D721Med (cell line): ENCODE measurements around the gene TMC3.

Experiments
- DNase-seq: peaks from one replicate; pipeline ENCODE4 v3.0.0; 2011; ENCODE audit warnings: low spot score; ENCODE audit not compliant: insufficient read length
- FAIRE-seq: peaks from 2 replicates; lab custom pipeline; 2011; peaks lifted over from hg19 to GRCh38; lab: Jason Lieb, UNC
- TF ChIP-seq, protein P1 (sequence below): IDR thresholded peaks from 2 replicates; pipeline ENCODE4 v1.5.1; 2012; ENCODE audit warnings: mild to moderate bottlenecking, control low read depth; ENCODE audit not compliant: insufficient read depth; ENCODE audit errors: missing control alignments

Gene TMC3

DNA sequence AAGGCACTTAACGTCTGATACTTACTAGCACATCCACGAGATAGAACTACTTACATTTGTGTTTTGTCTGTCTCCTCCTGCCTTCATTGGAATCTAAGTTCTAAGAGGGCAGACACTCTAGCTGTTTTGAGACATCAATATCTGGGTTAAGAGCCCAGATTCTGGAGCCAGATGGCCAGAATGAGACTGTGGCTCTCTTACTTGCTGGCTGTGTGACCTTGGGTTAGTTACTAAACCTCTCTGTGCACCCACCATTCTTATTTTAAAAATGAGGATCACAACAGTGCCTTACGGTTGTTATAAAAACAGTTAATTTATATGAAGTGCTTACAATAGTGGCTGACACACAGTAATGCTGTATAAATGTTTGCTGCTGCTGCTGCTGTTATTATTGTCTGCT is 57.7 kb downstream of the TMC3 start:
- DNase-seq, result no peak
- TF ChIP-seq, protein P1, sequence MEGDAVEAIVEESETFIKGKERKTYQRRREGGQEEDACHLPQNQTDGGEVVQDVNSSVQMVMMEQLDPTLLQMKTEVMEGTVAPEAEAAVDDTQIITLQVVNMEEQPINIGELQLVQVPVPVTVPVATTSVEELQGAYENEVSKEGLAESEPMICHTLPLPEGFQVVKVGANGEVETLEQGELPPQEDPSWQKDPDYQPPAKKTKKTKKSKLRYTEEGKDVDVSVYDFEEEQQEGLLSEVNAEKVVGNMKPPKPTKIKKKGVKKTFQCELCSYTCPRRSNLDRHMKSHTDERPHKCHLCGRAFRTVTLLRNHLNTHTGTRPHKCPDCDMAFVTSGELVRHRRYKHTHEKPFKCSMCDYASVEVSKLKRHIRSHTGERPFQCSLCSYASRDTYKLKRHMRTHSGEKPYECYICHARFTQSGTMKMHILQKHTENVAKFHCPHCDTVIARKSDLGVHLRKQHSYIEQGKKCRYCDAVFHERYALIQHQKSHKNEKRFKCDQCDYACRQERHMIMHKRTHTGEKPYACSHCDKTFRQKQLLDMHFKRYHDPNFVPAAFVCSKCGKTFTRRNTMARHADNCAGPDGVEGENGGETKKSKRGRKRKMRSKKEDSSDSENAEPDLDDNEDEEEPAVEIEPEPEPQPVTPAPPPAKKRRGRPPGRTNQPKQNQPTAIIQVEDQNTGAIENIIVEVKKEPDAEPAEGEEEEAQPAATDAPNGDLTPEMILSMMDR, result no peak
- no peak for FAIRE-seq

DNA sequence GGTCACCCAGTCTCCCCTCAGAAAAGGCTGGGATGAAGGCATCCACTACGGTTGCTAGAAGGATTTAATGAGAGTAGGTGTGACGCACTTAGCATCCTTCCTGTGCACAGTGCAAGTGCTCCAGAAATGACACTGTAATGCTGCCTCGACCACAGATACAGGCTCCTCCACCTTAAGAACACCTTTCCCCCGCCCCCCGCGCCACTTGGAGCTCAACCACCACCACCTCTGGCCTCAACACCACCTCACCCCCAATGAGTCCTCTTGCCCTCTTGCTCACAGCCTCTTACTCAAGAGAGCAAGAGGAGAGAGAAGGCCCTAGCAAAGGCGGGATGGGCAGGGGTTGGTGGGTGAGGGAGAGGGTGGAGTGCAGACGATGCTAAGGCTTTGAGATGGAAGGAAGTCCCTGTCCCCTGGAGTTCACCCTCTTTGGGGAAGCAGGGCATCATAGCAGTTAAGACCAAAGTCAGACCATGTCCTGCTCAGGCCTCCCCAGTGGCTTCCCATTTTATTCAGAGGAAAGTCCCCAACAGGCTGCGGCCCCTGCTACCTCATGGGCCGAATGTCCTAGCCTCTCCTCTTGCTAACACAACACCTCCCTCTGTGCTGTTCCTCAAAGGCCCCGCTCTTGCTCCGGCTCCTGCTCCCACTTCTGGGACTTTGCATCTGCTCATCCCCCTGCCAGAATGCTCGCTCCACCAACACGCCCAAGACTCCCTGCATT is 58.4 kb downstream of the TMC3 start:
- TF ChIP-seq, protein P1, result no peak
- DNase-seq (no peak), FAIRE-seq (no peak)

DNA sequence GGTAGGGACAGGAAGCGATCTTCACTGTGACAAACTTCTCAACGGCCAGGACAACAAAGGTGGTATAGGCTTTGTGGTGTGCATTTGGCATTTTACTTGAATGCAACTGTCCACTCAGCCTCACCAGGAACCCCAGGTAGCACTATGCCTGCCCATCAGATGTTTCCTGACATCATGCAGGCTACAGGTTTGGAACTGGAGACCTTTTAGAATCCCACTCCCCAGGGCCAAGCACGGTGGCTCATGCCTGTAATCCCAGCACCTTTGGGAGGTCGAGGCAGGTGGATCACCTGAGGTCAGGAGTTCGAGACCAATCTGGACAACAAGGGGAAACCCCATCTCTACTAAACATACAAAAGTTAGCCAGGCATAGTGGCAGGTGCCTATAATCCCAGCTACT is 59.6 kb downstream of the TMC3 start:
- DNase-seq (no peak), FAIRE-seq (no peak)
- TF ChIP-seq, protein P1, result no peak

DNA sequence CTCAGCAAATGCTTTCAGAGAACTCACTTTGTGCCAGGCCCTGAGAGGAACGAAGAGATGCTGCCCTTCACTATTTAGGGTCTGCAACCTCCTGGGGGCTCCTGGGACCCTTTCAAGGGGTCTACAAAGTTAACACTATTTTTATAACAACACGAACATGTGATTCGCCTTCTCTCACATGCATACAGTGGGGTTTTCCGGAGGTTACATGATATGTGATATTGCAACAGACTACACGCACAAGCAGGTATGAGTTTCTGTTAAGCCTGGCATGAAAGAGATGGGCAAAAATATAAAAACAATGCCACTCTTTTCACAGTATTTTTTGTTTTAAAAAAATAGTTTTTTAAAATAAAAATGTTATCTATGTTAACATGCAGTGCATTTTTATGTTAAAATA is 60.3 kb downstream of the TMC3 start:
- DNase-seq (no peak), FAIRE-seq (no peak)
- TF ChIP-seq, protein P1, result no peak

DNA sequence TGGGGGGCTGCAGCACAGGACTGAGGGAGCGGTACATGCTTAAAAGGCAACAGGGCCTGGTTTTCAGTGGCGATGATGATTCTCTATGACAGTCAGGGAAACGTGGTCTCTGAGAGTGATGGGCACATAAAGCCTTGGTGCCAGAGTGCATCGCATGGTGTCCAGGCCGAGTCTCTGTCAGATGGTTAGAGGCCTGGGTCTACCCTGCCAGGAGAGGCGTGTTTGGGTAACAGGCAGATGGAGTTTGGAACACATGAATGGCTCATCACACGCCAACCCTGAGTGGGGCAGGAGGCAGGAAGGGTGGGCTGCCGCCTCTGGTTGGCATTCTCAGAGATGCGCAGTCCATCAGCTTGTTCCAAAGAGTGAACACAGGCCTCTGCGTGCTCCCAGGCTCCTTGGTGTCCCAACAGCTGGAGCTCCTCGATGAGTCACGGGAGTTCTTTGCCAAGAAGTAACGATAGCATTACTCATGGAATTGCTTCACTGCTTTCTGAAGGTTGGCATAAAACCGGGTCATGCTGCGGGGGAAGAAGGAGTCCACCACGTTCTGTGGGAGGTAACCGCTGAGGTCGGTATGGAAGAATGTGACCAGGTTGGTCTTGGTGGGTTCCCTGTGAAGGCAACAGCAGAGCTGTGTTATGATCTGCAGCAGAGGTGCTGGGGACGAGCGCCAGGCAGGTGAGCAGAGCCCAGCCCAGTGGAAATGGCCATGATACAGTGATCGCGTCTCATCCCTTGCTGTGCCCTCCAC is 61.0 kb downstream of the TMC3 start:
- TF ChIP-seq, protein P1, result no peak
- no peak for DNase-seq
- FAIRE-seq, result no peak

DNA sequence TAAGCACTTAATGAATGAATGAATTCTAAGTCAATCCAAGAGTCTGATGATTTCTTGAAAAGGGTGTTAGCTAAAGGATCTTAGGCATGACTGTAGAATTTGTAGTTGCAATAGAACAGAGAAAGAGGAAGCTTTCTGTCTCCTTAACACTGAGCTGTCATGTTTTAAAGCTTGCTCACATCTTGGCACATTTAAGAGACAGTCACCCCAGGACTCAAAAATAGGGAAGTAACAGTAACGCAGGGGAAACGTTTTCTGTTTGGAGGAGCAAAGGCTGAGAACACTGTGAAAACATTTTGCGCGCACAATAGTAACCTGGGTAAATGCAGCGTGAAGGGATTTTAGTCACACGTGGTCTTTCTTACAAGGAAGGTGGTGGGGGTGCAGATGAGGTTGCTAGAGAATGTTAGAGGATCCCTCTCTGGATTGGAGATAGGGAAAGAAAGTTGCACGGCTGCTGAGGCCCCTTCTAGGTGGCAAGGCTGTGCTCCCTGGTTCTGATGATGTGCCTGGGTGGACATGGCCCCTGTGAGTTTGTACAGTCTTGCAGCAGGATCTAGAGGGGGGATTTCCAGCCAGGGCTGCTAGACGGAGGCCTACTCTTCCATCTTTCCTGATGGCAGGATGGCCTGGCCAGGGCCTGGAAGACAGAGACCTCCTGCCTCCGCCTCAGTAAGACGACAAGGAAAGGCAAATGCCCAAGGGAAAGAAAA is 62.1 kb downstream of the TMC3 start:
- DNase-seq (no peak), FAIRE-seq (no peak)
- TF ChIP-seq, protein P1, result no peak
